ENCODE measurements around the gene ZSCAN5B. TPM values are rescaled to one million over a fixed set of nuclear protein-coding genes. Genes with fewer than 3 reads are reported as not detected.

The ZSCAN5B gene
- total and polyA plus RNA-seq, 2 of the 13 experiments (the other 11 are each of a cell fraction or from before 2014, with no cell fraction given): not detected

GRCh38 chr19:56140583-56141416, 56.8 kb downstream of the ZSCAN5B start, which contains the start of gene ZNF444 (continued):
- no peak for TF ChIP-seq ZNF318 (CRISPR knock-in tag; IDR thresholded peaks at IDR 0.05)
- no peak for TF ChIP-seq TFE3 (CRISPR knock-in tag; IDR thresholded peaks at IDR 0.05)
- TF ChIP-seq, protein P1, sequence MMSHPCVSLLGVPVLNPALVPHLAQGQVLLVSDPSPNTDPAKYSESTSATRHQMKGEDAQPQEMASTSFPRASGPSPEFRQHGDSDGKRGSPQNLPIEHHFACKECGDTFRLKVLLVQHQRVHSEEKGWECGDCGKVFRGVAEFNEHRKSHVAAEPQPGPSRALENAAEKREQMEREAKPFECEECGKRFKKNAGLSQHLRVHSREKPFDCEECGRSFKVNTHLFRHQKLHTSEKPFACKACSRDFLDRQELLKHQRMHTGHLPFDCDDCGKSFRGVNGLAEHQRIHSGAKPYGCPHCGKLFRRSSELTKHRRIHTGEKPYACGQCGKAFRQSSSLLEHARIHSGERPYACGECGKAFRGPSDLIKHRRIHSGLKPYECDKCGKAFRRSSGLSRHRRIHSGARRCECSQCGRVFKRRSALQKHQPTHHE (CRISPR knock-in tag; IDR thresholded peaks at IDR 0.05; ENCODE audit: borderline replicate concordance): no peak
- no peak for TF ChIP-seq ZNF205 (CRISPR knock-in tag; IDR thresholded peaks at IDR 0.05)
- TF ChIP-seq NFKBIZ (CRISPR knock-in tag; IDR thresholded peaks at IDR 0.05): no peak
- TF ChIP-seq, protein P2, sequence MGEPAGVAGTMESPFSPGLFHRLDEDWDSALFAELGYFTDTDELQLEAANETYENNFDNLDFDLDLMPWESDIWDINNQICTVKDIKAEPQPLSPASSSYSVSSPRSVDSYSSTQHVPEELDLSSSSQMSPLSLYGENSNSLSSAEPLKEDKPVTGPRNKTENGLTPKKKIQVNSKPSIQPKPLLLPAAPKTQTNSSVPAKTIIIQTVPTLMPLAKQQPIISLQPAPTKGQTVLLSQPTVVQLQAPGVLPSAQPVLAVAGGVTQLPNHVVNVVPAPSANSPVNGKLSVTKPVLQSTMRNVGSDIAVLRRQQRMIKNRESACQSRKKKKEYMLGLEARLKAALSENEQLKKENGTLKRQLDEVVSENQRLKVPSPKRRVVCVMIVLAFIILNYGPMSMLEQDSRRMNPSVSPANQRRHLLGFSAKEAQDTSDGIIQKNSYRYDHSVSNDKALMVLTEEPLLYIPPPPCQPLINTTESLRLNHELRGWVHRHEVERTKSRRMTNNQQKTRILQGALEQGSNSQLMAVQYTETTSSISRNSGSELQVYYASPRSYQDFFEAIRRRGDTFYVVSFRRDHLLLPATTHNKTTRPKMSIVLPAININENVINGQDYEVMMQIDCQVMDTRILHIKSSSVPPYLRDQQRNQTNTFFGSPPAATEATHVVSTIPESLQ (CRISPR knock-in tag; conservative IDR thresholded peaks at IDR 0.05): no peak
- peak; percentile 80; the same call in 1 of the 2 replicates for TF ChIP-seq REPIN1 (CRISPR knock-in tag; IDR thresholded peaks at IDR 0.05; ENCODE audit: borderline replicate concordance, low read depth)
- peak; percentile 44 for TF ChIP-seq SRSF1 (optimal IDR thresholded peaks at IDR 0.05; ENCODE audit: low read depth, low read length)
- peak; percentile 43; the same call in 1 of the 2 replicates for TF ChIP-seq TGIF2 (CRISPR knock-in tag; IDR thresholded peaks at IDR 0.05)
- no peak for TF ChIP-seq ZNF605 (CRISPR knock-in tag; IDR thresholded peaks at IDR 0.05)
- peak; percentile 69 for TF ChIP-seq SAP130 (CRISPR knock-in tag; IDR thresholded peaks at IDR 0.05; ENCODE audit: low read depth)
- TF ChIP-seq ZNF574 (CRISPR knock-in tag; IDR thresholded peaks at IDR 0.05): peak; percentile 98
